Esophagus muscularis mucosa (tissue), 4 donors: ENCODE measurements around the gene CD37. TPM values are rescaled to one million over a fixed set of nuclear protein-coding genes. Genes with fewer than 3 reads are reported as not detected.

ENCODE experiments used
- DNase-seq: peaks from one replicate; pipeline ENCODE4 v3.0.0-alpha.2; 2017; ENCODE audit errors: extremely low spot score
- H3K27ac ChIP-seq, 4 donors: fragments of 200-600 bp; sonication (generic); replicated peaks in 1 of 4; 1 replicate in 3 of 4; 2 replicates in 1 of 4; pipeline ENCODE4 v1.5.1; 2016 to 2019; ENCODE audit warnings: mild to moderate bottlenecking in 1 of 4
- H3K27me3 ChIP-seq, 4 donors: fragments of 200-600 bp; sonication (generic); one replicate each; pipeline versions ENCODE4 v1.5.1 to v1.6.0; 2016 to 2019
- H3K36me3 ChIP-seq, 4 donors: fragments of 200-600 bp; sonication (generic); one replicate each; pipeline ENCODE4 v1.5.1; 2016 to 2019
- H3K4me1 ChIP-seq, 4 donors: fragments of 200-600 bp; sonication (generic); one replicate each; pipeline ENCODE4 v1.5.1; 2016 to 2019
- H3K4me3 ChIP-seq, 4 donors: fragments of 200-600 bp; sonication (generic); 1 replicate in 2 of 4; 2 replicates in 2 of 4; pipeline ENCODE4 v1.5.1; 2016 to 2019; ENCODE audit warnings: mild to moderate bottlenecking in 4 of 4, moderate library complexity in 1 of 4
- H3K9me3 ChIP-seq, 4 donors: fragments of 200-600 bp; sonication (generic); 1 replicate in 3 of 4; 2 replicates in 1 of 4; pipeline ENCODE4 v1.5.1; 2016 to 2019
- CTCF ChIP-seq, 3 experiments: fragments of 200-600 bp in 2 of 3; fragments of 450-650 bp in 1 of 3; sonication (generic) in 2 of 3; IDR thresholded peaks; one replicate each; pipeline ENCODE4 v1.5.1; 2017 to 2019; ENCODE audit warnings: antibody characterized with exemption in 3 of 3, mild to moderate bottlenecking in 2 of 3, moderate library complexity in 1 of 3
- EP300 ChIP-seq: sonication (generic); formaldehyde crosslinking; IDR thresholded peaks from one replicate; pipeline ENCODE4 v1.6.1; 2017; ENCODE audit warnings: antibody characterized with exemption
- POLR2A ChIP-seq: fragments of 450-650 bp; IDR thresholded peaks from one replicate; pipeline ENCODE4 v1.6.1; 2017; ENCODE audit warnings: antibody characterized with exemption, moderate library complexity, mild to moderate bottlenecking, low read depth
- POLR2AphosphoS5 ChIP-seq, 2 donors: sonication (generic); formaldehyde crosslinking; IDR thresholded peaks; one replicate each; pipeline ENCODE4 v1.6.1; 2017; ENCODE audit warnings: antibody characterized with exemption in 2 of 2
- WGBS: methylation state at CpG from one replicate; pipeline ENCODE4 v1.1.5; 2018; 5-methylcytosine and 5-hydroxymethylcytosine counted together
- intact Hi-C: fragments of 100-400 bp; cut with DNase I; formaldehyde crosslinking; loops from one replicate; pipeline ENCODE4 v1.15.1; 2023
- total RNA-seq, 4 donors: library from RNA; depleted of rRNA; stranded (reverse); fragments of >200 nt; gene quantifications; one replicate each; pipeline versions ENCODE4 v1.1.0 to v1.2.1, GENCODE V29; 2016

The CD37 gene
- total RNA-seq, 4 donors from 2014 or later = 8.0 to 22.4 (median 11.6) TPM

GRCh38 chr19:49344505-49345423 is 9.6 kb downstream of the CD37 start:
- no peaks in the 10 kb centered on the region for H3K27me3 ChIP-seq
- 78% methylated on average over 11 of the region's 11 CpGs for WGBS
- no peak overlapping the region for H3K27ac ChIP-seq
- intact Hi-C loops = no loop called here
- H3K4me3 ChIP-seq = no peak overlapping the region
- no peak for TF ChIP-seq EP300
- TF ChIP-seq POLR2A = no peak
- no peak for TF ChIP-seq CTCF (IDR thresholded peaks at IDR 0.05)
- TF ChIP-seq POLR2AphosphoS5 (IDR thresholded peaks at IDR 0.05) = no peak
- H3K4me1 ChIP-seq = peaks cover 8 to 15% (median 11%) of the 10 kb centered on the region in 4 donors
- peaks cover 59 to 91% (median 89%) of the 10 kb centered on the region in 4 donors for H3K36me3 ChIP-seq
- no peaks in the 10 kb centered on the region for H3K9me3 ChIP-seq
- DNase-seq = no peak

GRCh38 chr19:49347191-49347590 is 12.0 kb downstream of the CD37 start:
- H3K27me3 ChIP-seq = no peaks in the 10 kb centered on the region
- DNase-seq = no peak
- intact Hi-C loops = no loop called here
- no peak for TF ChIP-seq POLR2AphosphoS5 (IDR thresholded peaks at IDR 0.05)
- no peak for TF ChIP-seq EP300
- TF ChIP-seq CTCF (IDR thresholded peaks at IDR 0.05) = no peak
- TF ChIP-seq POLR2A = no peak
- H3K27ac ChIP-seq = no peak overlapping the region
- 95% methylated on average over 12 of the region's 15 CpGs for WGBS
- no peak overlapping the region for H3K4me3 ChIP-seq
- peaks cover 82 to 100% (median 98%) of the 10 kb centered on the region in 4 donors for H3K36me3 ChIP-seq
- no peaks in the 10 kb centered on the region for H3K4me1 ChIP-seq
- no peaks in the 10 kb centered on the region for H3K9me3 ChIP-seq

GRCh38 chr19:49347835-49348234 is 12.6 kb downstream of the CD37 start:
- TF ChIP-seq CTCF (IDR thresholded peaks at IDR 0.05) (peak in 1 of 3 experiments; percentile 13), POLR2AphosphoS5 (IDR thresholded peaks at IDR 0.05) (no peak)
- no peak for DNase-seq
- H3K9me3 ChIP-seq = no peaks in the 10 kb centered on the region
- 67% methylated on average over 3 of the region's 3 CpGs for WGBS
- H3K4me3 ChIP-seq = no peak overlapping the region
- H3K27ac ChIP-seq = no peak overlapping the region
- H3K27me3 ChIP-seq = no peaks in the 10 kb centered on the region
- H3K36me3 ChIP-seq = peaks cover 80 to 100% (median 98%) of the 10 kb centered on the region in 4 donors
- H3K4me1 ChIP-seq = no peaks in the 10 kb centered on the region
- intact Hi-C loops = no loop called here

- no peak overlapping the region for H3K4me3 ChIP-seq
- no peak overlapping the region for H3K27ac ChIP-seq
- intact Hi-C loops = no loop called here
- TF ChIP-seq CTCF (IDR thresholded peaks at IDR 0.05) (no peak), POLR2AphosphoS5 (IDR thresholded peaks at IDR 0.05) (no peak), POLR2A (no peak), EP300 (no peak)
- peaks cover 75 to 100% (median 97%) of the 10 kb centered on the region in 4 donors for H3K36me3 ChIP-seq
- H3K4me1 ChIP-seq = no peaks in the 10 kb centered on the region
- DNase-seq = no peak
- 90% methylated on average over 12 of the region's 12 CpGs for WGBS
- H3K27me3 ChIP-seq = no peaks in the 10 kb centered on the region
- H3K9me3 ChIP-seq = no peaks in the 10 kb centered on the region
Measured at GRCh38 chr19:49348305-49349189, 13.3 kb downstream of the CD37 start.
